Measurements from ENCODE around the gene PHTF1.

DNA sequence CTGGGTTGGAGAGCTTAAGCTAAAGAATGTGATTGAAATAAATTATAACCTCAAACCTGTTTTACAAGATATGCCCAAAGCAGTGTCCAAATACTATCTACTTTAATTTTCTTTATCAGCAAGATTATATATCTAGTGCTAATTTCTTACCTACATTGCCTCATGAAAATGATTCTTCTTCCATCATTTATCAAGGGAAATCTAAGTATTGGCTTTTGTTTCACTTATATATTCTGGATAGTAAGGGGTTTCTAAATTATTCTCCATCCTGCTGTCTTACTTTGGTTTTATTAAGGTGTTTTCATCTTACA, 81.2 kb downstream of the PHTF1 start:
- no peak for TF ChIP-seq CTCF (IDR thresholded peaks at IDR 0.05; ENCODE audit: low read depth, low read length, poor library complexity, severe bottlenecking)
- no peak for TF ChIP-seq EZH2phosphoT487 (IDR thresholded peaks at IDR 0.05; ENCODE audit: borderline replicate concordance, low read length)
